CD4-positive, alpha-beta T cell (primary cell): ENCODE results near the gene GLIS1. TPM values are rescaled to one million over a fixed set of nuclear protein-coding genes. Genes with fewer than 3 reads are reported as not detected.

Source experiments
- ATAC-seq: fragments of 200-7000 bp; cut with Tn5 transposase; one replicate; pipeline ENCODE4 v1.10.0; 2022; ENCODE audit warnings: mild to moderate bottlenecking; ENCODE audit not compliant: poor library complexity
- CTCF ChIA-PET: fragments of 350-600 bp; sonication (Branson Sonifier 250); formaldehyde crosslinking; loops from one replicate; lab custom pipeline; 2021; ENCODE audit warnings: antibody characterized with exemption, inconsistent platforms; lab: Charles Lee
- POLR2A ChIA-PET: fragments of 350-600 bp; sonication (Branson Sonifier 250); formaldehyde crosslinking; loops from one replicate; lab custom pipeline; 2021; ENCODE audit warnings: antibody characterized with exemption, inconsistent platforms; lab: Charles Lee
- DNase-seq, 14 experiments: peaks; one replicate each; pipeline ENCODE4 v3.0.0-alpha.2; 2013 to 2020; ENCODE audit warnings: mixed read lengths in 2 of 14
- H3K27ac ChIP-seq, 2 donors: one replicate each; pipeline versions ENCODE4 v1.5.1 to v1.7.0; 2013; ENCODE audit warnings: low read length in 2 of 2, low read depth in 1 of 2, mild to moderate bottlenecking in 1 of 2
- H3K27me3 ChIP-seq, 2 experiments: 1 replicate in 1 of 2; 2 replicates in 1 of 2; pipeline versions ENCODE4 v1.6.1 to v1.7.0; 2013; ENCODE audit warnings: low read length in 2 of 2, control low read depth in 1 of 2, mild to moderate bottlenecking in 1 of 2, moderate library complexity in 1 of 2; ENCODE audit not compliant: insufficient read depth in 2 of 2, control insufficient read depth in 1 of 2
- H3K36me3 ChIP-seq: one replicate; pipeline ENCODE4 v1.6.1; 2013; ENCODE audit warnings: low read length, control low read depth; ENCODE audit not compliant: insufficient read depth
- H3K4me1 ChIP-seq: one replicate; pipeline ENCODE4 v1.6.1; 2013; ENCODE audit warnings: low read length, control low read depth; ENCODE audit not compliant: insufficient read depth
- H3K4me3 ChIP-seq: one replicate; pipeline ENCODE4 v1.5.1; 2013; ENCODE audit warnings: mild to moderate bottlenecking, low read length, moderate library complexity
- H3K9me3 ChIP-seq, 2 experiments: 1 replicate in 1 of 2; 2 replicates in 1 of 2; pipeline versions ENCODE4 v1.6.1 to v1.7.0; 2013; ENCODE audit warnings: low read length in 2 of 2, mild to moderate bottlenecking in 2 of 2, control low read depth in 1 of 2, moderate library complexity in 1 of 2; ENCODE audit not compliant: control insufficient read depth in 1 of 2, insufficient read depth in 1 of 2
- H3K27ac Mint-ChIP-seq: one replicate; pipeline ENCODE4 v1.8.0; 2020; ENCODE audit warnings: mixed read lengths
- H3K27me3 Mint-ChIP-seq: one replicate; pipeline ENCODE4 v1.8.0; 2021; ENCODE audit warnings: mixed read lengths
- H3K36me3 Mint-ChIP-seq: one replicate; pipeline ENCODE4 v1.8.0; 2021; ENCODE audit warnings: low read depth, mixed read lengths
- H3K4me1 Mint-ChIP-seq: one replicate; pipeline ENCODE4 v1.8.0; 2021; ENCODE audit warnings: low read depth, mixed read lengths
- H3K4me3 Mint-ChIP-seq: one replicate; pipeline ENCODE4 v1.8.0; 2020; ENCODE audit warnings: mild to moderate bottlenecking, mixed read lengths
- H3K9me3 Mint-ChIP-seq: one replicate; pipeline ENCODE4 v1.8.0; 2020; ENCODE audit warnings: mixed read lengths
- CTCF ChIP-seq: fragments of 200-600 bp; IDR thresholded peaks from one replicate; pipeline ENCODE4 v1.8.0; 2022; ENCODE audit warnings: antibody characterized with exemption, mild to moderate bottlenecking
- intact Hi-C, 2 experiments: fragments of 100-400 bp; cut with DNase I in 1 of 2; cut with micrococcal nuclease in 1 of 2; formaldehyde crosslinking; loops; one replicate each; pipeline versions ENCODE4 v1.15.1 to v1.9.0; 2023 to 2025; cut with DNase I, micrococcal nuclease
- total RNA-seq, 174 experiments: library from RNA in 2 of 174; stranded (reverse) in 2 of 174; gene quantifications; one replicate each; pipeline ENCODE4 v1.2.3 and lab custom pipeline; 2021 to 2026

The GLIS1 gene
- total RNA-seq, 2 experiments from 2014 or later = not detected

- H3K4me1 ChIP-seq = peaks cover 13% of the 10 kb centered on the region
- ChIA-PET CTCF (no interaction called here), POLR2A (no interaction called here)
- Mint-ChIP-seq H3K9me3 (peaks cover under 1% of the 10 kb centered on the region), H3K4me1 (peaks cover 3% of the 10 kb centered on the region), H3K36me3 (no peaks in the 10 kb centered on the region), H3K27ac (no peak overlapping the region), H3K4me3 (no peak overlapping the region), H3K27me3 (no peaks in the 10 kb centered on the region)
- no peaks in the 10 kb centered on the region for H3K9me3 ChIP-seq
- no peak overlapping the region for H3K27ac ChIP-seq
- no peak overlapping the region for H3K4me3 ChIP-seq
- DNase-seq (no peak), ATAC-seq (no peak)
- intact Hi-C loops = no loop called here
- H3K27me3 ChIP-seq = no peaks in the 10 kb centered on the region
- H3K36me3 ChIP-seq = no peaks in the 10 kb centered on the region
- no peak for TF ChIP-seq CTCF
Observed at GRCh38 chr1:53605181-53605580, 133.8 kb downstream of the GLIS1 start.

- Histone ChIP-seq H3K27me3 (no peaks in the 10 kb centered on the region), H3K27ac (no peak overlapping the region), H3K4me3 (no peak overlapping the region), H3K9me3 (no peaks in the 10 kb centered on the region), H3K36me3 (no peaks in the 10 kb centered on the region), H3K4me1 (peaks cover 17% of the 10 kb centered on the region)
- Mint-ChIP-seq H3K9me3 (no peaks in the 10 kb centered on the region), H3K27me3 (no peaks in the 10 kb centered on the region), H3K27ac (no peak overlapping the region), H3K36me3 (no peaks in the 10 kb centered on the region), H3K4me3 (no peak overlapping the region), H3K4me1 (peaks cover 3% of the 10 kb centered on the region)
- ATAC-seq (no peak), DNase-seq (no peak)
- ChIA-PET CTCF (no interaction called here), POLR2A (no interaction called here)
- no peak for TF ChIP-seq CTCF
- intact Hi-C loops = no loop called here
Observed at GRCh38 chr1:53604291-53604919, 134.6 kb downstream of the GLIS1 start.

GRCh38 chr1:53603431-53603830 is 135.5 kb downstream of the GLIS1 start:
- CTCF ChIA-PET = no interaction called here
- H3K4me1 ChIP-seq = peaks cover 17% of the 10 kb centered on the region
- no peaks in the 10 kb centered on the region for H3K27me3 Mint-ChIP-seq

More at GRCh38 chr1:53603431-53603830, 135.5 kb downstream of the GLIS1 start:
- H3K4me3 ChIP-seq = no peak overlapping the region
- POLR2A ChIA-PET = no interaction called here
- ATAC-seq = no peak
- Mint-ChIP-seq H3K36me3 (no peaks in the 10 kb centered on the region), H3K27ac (no peak overlapping the region), H3K4me1 (peaks cover 3% of the 10 kb centered on the region), H3K9me3 (no peaks in the 10 kb centered on the region), H3K4me3 (no peak overlapping the region)
- no peaks in the 10 kb centered on the region for H3K27me3 ChIP-seq
- DNase-seq = no peak
- H3K27ac ChIP-seq = no peak overlapping the region
- H3K9me3 ChIP-seq = no peaks in the 10 kb centered on the region
- intact Hi-C loops = no loop called here
- no peak for TF ChIP-seq CTCF
- no peaks in the 10 kb centered on the region for H3K36me3 ChIP-seq
